Measurements from ENCODE around the gene TMEM220.
"Not testable (repeated sequence)": the region's sequence is repeated elsewhere in the genome, so short reads cannot be mapped to it uniquely, and the experiment has no call there.

The TMEM220 gene

DNA sequence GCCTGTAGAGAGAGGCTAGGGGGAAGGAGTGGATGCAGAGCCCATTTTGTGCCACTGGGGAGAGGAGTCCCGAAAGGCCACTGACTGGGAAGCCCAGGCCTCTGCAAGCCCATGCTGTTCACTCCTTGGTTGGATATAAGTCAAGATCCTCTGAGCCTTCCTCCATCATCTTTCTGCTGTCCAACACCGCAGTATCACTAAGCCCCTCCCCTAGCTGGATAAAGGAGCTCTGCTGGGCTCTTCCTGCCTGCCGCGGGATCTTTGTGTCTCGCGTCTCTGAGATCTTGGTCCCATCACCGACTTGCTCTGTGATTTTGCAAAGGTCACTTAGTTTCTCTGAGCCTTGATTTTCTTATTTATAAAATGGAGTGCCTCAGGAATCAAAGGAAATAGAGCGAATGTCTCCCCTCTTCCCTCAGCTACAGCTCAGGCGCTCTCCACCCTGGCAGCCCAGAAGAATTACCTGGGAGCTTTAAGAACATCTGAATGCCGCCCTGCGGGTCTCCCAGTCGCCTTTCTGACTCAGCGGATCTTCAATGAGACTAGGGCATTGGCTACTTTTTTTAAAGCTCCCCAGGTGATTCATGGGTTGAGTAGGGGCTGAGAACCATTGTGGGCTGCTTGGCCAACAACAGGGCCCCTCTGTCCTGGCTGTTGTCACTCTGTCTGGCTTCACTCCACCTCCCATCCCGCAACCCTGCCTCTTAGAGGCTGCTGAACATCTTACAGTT, 25.2 kb upstream of the TMEM220 start:
- DNase-seq = no peak

DNA sequence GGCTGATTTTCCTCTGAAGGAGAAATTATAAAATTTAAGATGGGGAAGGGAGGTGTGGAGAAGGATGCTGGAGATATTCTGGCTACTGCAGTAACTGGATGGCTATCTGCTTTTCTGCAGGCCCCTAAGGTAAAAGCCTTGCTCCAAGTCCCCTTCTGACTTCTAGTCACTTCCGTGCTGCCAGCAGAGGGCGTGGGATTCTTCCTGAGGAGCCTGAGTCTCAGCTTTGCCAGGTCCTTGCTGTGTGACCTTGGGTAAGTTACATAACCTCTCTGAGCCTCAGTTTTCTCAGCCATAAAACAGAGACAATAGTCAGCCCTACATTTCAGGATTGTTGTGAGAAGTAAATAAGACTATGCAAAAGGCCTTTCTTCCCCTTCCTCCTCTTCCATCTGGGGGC, 24.3 kb upstream of the TMEM220 start:
- no peak for DNase-seq

DNA sequence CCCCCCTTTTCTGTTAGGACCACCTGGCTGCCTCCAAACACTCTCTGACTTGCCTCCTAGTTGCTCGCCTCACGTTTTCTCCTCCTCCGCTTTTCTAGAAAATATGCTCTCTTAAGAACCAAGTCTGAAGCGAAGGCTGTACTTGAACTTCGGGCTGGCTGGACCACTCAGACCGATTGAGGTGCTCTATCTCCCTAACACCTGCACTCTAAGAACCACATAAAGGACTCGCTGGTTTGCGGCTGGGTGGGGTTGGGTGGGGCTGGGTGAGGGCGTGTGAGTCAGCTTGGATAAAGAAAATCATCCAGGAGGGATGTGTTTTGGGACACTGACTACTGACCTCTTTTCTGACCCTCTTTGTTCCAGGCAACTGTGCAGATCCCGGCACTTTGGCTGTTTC, 22.9 kb upstream of the TMEM220 start:
- no peak for DNase-seq

DNA sequence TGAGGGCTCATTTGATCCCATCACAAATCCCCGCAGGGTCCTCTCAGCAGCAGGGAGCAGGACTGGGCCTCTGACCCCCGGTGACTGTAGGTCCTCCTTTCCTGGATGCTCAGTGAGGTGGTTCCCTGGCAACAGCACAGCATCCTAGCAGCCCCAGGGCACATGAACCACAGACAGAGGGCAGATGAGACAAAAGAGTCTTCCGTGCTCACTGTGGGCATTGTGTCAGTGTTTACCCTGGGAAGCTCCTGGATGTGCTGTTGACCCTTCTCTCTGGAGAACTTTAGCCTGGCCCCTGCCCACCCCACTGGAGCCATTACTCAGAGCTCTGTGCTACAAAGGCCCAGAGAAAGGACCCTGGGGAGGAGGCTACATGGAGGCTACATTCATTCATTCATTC, 21.7 kb upstream of the TMEM220 start:
- DNase-seq = no peak

DNA sequence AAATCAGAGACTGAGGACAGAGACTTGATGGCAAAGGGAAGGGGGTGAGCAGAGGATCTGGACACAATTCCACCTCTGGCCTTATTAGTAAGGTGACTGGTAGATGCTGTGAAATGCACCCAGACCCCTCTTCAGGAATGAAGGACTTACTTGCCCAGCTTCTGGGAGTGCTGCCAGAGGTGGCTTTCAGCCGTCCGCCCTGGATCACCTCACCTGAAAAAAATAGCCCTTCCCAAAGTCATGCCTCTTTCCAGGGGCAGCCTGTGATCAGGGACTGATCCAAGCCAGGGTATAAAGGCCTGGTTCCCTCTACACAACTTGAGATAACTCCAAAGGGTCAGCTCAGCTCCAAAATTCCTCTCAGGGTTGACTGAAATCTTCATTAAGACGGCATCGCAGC, 20.4 kb upstream of the TMEM220 start:
- DNase-seq = no peak

DNA sequence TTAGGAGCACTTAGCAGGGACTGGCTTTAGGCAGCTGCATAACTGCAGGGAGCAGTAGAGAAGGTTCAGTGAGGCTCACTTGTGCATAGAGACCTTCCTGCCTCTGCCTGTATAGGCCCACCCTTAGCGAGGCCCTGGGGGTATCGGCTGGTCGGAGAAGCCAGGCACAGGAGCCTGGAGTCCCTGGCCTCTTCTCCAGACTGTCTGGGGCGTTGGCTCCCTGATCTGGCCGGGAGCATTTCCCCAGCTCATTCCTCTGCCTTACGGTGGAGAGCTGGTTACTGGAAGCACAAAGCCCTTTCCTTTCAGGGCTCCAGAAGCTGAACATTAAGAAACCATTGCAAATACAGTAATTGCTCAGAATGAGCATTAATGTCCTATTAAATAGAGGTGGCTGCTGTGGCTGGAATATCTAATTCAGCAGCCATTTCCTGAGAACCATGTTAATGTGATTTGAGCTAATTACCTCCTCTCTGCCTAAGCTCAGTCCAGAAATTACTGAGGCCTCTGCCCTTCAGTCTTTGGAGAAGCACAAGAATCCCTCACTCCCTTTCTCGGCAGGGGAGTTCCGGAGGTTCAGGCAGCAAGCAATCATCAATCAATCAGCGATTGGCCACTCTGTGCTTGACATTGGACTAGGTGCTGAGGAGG, 18.8 kb upstream of the TMEM220 start:
- DNase-seq = no peak

DNA sequence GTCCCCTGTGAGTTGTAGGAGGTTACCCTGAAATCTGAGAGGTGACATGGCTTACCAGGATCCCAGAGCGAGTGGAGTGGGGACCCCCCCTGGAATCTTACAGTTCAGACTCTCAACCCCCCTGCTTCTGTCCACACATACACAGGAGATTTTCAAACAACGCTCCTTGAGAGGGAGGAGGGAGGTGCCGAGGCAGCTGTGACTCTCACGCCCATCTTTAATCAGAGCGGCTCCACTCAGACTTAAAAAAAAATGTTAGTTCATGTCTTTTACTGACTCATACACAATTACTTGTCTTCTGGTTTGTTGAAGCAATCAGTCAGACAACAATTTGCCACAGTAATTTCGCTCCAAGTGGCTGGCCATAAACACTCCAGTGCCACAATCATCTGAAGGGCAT, 15.4 kb upstream of the TMEM220 start:
- DNase-seq = no peak

DNA sequence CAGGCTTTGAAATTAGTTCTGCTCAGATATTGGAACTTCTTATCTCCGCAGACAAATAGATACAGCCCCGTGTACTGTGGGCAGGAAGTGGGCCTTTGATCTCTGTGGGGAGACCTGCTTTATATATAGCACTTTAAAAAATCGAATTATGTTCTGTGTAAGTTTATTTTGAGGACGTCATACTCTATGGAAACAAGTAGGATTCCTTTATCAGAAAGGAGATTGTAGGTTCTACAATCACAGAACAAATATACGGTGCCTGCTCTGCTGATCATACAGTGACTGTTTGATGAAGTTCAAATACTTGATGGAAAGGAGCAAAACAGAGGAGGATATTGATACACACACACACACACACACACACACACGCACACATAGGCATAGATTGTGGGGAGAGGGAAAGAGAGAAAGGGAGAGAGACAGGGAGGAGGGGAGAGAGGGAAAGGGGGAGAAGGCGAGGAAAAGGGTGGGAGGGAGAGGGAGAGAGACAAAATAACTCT, 14.7 kb upstream of the TMEM220 start:
- no peak for DNase-seq

DNA sequence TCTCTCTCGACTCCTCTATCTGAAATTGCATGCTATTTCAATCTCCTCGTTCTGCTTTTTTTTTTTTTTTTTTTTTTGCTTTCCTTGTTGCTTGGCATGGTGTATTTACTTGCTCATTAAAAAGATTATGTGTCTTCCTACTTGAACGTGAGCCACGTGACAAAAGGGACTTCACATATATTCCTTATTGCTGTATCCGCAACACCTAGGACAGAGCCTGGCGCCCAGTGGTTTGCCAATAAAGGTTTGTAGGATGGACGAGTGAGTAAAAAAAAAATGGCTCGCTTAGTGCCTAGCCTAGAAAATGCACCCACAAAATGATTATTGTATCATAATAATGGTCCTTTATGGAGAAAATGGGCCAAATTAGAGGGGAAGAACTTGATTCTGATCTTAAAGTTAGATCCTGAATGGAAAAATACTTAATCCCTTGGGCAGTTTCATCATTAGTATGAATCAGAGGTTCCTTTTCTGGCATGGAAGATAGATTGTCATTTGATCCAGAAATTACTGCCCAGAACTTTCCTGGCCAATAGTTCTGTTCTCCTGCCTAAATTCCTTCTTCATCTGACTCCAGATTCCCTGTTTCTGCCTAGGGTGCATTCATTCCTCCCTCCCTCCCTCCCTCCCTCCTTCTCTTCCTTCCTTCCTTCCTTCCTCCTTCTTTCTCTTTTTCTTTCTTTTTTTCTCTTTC, 13.6 kb upstream of the TMEM220 start:
- no peak for DNase-seq

DNA sequence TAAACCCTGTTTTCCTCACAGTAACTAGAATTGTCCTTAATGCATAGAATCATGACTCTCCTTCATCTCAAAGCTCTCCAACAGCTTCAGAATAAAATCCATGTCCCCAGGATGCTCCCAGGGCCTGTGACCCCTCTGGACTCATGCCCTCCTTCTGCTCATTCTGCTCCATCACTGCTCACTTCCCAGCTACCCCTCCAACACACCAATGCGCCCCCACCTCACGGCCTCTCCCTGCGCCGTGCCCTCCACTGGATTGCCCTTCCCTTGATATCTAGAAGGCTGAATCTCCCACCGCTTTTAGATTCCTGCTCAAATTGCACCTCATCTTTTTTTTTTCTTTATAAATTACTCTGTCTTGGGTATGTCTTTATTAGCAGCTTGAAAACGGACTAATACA, 12.6 kb upstream of the TMEM220 start:
- no peak for DNase-seq

DNA sequence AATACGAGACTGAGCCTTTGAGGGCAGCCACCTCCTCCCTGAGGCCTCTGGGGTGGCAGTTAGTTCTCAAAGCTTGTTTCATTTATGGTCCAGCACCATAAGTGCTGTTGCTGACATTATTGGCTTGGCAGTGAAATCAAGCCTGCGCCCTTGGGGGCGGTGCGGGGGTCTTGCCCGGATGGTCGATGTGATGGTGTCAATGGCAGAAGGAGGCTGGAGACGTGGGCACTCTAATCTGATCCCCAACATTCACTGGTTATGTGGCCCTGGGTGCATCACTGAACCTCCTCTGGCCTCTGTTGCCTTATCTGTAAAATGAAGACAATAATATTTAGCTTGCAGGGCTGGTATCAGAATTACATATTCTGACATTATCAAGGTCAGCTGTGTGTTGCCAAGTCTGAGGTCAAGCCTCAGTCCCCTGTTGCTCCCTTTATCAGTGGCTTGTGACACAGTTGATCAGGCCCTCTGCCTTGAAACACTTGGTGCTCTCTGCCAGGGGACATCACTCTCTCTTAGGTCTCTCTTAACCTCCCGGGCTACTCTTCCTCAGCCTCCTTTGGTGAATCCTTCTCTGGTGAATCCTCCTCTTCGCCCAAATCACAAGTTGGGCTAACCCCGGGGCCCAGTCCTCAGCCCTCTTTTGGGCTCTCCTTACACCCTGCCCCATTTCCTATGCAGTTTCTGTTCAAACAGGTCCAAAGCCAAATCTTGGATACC, 11.8 kb upstream of the TMEM220 start:
- no peak for DNase-seq

DNA sequence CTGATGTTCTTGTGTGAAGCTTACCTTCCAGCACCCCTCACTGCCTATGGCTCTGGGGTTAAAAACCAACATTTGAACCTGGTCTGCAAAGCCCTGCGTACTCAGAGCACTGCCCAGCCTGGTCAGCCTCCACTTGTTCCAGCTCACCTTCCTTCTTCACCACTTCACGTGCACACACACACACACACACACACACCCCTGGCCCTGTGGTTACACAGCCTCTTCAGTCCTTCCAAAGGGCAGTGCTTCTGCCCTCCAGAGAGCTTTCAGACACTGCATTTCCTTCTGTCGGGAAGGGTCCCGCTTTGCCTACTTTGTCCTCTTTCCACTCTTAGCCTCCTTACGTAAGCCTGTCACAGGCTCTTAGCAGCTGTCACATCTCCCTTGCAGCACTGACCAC, 9.6 kb upstream of the TMEM220 start:
- no peak for DNase-seq

DNA sequence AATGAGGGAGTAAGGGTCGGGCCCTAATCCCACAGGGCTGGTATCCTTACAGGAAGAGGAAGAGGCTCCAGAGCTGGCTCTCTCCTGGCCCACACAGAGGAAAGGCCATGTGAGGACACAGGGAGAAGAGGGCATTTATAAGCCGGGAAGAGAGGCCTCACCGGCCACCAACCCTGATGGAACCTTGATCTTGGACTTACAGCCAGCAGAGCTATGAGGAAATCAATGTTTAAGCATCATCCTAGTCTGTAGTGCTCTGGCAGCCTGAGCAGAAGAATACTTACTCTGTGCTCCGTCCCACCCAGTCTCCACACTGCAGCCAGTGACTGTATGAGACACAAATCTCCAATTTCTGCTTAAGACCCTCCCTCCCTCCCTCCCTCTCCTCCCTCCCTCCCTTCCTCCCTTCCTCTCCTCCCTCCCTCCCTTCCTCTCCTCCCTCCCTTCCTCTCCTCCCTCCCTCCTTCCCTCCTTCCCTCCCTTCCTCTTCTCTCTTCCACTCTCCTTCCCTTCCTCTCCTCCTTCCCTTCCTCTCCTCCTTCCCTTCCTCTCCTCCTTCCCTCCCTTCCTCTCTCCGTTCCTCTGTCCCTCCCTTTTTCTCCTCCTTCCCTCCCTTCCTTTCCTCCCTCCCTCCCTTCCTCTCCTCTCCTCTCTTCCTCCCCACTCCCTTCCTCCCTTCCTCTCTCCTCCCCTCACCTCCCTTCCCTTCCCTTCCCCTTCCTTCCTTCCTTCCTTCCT, 8.9 kb upstream of the TMEM220 start:
- no peak for DNase-seq

DNA sequence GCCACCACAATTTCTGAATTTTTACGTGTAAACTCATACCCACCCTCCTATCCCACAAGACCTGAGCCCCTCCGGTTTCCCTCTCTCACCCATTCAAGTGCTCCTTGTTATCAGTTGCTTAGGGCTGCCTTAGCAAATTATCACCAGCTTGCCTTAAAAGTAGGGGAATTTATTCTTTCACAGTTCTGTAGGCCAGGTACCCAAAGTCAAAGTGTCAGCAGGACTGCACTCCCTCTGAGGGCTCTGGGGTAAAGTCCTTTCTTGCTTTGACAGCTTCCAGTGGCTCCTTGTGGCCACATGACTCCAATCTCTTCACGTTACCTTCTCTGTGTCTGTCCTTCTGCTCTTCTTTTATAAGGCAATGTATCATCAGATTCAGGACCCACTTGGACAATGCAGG, 7.9 kb upstream of the TMEM220 start:
- DNase-seq = no peak

DNA sequence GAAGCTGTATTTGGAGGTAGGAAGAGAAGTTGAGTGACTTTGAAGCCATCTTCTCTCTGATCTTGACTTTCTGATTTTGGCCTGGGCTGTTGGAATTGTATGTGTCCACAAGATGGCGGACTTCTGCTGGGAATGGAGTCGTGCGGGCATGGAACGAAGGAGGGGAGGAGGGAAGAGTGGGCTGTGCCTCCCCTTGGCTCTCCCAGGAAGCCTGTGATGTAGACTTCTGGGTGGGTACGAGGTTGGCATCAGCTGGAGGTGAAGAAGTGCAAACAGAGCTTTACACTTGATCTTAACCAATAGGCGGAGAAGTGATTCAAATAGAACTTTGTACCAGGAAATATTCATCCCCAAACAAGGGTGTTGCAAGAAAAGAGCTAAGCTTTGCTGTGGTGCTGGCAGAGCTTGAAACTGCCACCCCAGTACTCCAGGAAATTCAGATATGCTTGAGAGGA, 7.4 kb upstream of the TMEM220 start:
- peak; percentile 39 for DNase-seq

DNA sequence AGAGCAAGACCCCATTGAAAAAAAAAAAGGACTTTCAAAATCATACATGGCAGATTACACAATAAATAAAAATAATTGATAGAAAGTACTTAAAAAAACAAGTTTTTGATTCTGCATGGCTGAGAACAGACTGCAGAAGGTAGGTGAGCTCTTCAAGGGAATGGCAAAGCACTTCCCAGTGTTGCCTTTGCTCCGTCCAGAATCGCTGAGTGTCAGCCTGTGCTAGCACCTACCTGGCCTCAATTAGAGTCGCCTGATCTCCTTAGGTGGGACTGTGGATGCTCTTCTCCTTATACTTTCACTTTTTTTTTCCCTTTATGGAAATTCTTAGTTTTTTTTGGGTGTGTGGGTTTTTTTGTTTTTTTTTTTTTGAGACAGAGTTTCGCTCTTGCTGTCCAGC, 6.0 kb upstream of the TMEM220 start:
- DNase-seq = no peak

DNA sequence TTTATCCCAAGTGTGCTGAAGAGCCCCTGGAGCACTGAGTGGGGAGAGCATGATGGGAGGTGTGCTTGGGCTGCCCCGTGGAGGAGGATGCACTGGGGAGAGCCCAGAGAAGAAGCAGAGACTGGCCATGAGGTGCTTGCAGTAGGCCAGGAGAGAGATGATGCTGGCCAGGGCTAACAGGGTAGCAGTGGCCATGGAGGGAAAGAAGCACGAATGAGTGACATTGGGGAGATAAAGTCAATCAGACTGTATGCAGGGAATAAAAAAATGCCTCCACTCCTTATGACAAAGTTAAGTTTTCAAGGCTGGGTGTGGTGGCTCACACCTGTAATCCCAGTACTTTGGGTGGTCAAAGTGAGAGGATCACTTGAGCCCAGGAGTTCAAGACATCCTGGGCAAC, 5.4 kb upstream of the TMEM220 start:
- no peak for DNase-seq

DNA sequence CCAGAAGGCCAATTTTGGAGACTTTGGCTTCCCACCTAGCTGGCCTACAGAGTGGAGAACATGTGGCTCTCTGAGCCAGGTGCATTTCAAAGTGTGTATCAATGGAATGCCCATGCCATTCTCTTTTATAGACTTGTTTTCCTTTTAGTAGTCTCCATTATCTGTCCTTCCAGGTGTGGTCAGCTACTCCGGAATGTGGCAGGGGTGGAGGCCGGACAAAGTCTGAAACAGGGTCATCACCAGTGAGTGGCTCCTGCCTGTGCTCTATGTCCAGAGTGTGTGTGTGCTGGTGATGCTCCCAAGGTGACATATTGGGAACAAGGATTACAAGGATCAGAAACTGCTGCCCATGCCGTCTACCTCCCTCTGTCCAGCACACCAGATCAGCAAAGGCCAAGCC, 3.8 kb upstream of the TMEM220 start:
- DNase-seq = no peak

DNA sequence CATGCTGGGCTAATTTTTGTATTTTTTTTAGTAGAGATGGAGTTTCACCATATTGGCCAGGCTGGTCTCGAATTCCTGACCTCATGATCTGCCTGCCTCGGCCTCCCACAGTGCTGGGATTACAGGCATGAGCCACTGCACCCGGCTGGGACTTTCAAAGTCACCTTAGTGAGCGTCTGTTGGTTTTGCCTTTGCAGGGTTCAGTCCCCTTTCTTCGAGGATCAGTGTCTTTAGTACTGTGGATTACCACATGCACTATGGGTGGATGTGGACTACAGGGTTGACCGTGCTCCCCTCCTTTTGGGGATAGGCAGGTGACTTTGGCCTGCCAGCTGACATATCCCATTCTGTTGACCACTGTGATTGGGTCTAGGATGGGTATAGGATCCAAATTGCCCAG, 2.3 kb upstream of the TMEM220 start:
- DNase-seq = not testable (repeated sequence)

DNA sequence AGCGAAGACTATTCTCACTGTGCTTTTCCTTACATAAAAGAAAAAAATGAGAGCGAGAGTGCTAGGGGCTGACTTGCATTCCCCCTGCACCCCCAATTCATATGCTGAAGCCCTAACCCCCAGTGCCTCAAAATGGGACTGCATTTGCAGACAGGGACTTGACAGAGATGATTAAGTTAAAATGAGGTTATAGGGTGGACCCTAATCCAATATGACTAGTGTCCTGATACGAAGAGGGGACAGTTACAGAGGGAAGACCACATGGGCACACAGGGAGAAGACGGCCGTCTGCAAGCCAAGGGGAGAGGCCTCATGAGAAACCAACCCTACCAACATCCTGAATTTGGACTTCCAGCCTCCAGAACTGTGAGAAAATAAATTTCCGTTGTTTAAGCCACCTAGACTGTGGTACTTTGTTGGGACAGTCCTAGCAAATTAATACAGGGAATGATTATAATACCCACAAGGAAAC, 1.6 kb upstream of the TMEM220 start:
- no peak for DNase-seq

DNA sequence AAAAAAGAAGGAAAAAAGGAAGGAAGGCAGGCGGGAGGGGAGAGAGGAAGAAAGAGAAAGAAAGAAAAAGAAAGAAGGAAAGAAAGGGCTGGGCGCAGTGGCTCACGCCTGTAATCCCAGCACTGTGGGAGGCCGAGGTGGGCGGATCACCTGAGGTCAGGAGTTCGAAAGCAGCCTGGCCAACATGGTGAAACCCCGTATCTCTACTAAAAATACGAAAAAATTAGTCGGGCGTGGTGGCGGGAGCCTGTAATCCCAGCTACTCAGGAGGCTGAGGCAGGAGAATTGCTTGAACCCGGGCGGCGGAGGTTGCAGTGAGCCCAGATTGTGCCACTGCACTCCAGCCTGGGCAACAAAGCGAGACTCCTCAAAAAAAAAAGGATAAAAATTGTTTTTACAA, 424 bp upstream of the TMEM220 start:
- DNase-seq = not testable (repeated sequence)

DNA sequence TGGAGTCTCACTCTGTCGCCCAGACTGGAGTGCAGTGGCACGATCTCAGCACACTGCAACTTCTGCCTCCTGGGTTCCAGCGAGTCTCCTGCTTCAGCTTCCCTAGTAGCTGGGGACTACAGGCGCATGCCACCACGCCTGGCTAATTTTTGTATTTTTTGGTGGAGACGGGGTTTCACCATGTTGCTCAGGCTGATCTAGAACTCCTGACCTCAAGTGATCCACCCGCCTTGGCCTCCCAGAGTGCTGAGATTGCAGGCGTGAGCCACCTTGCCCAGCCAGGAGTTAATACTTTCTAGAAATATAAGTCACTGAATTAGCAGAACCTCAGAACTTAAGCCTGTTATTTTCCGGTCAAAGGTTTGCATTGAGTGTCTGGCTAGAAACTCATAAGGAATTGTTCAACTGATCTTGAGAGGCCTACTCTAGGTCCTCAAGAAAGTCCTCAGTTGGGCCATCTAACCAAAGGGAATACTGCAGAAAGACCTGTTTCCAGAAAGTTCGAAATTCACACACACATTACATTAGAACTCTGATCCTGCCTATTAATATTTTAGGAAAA, 1.4 kb downstream of the TMEM220 start:
- no peak for DNase-seq
